Fibroblast of skin of right quadriceps (primary cell): ENCODE data around the gene MAGOHB.
"Not testable (repeated sequence)": the region's sequence is repeated elsewhere in the genome, so short reads cannot be mapped to it uniquely, and the experiment has no call there.

Source experiments
- DNase-seq: peaks from one replicate; pipeline ENCODE4 v3.0.0-alpha.2; 2013

MAGOHB gene

GRCh38 chr12:10613349-10614055 lies at the start of gene MAGOHB:
Gene MAGOHB (minus strand): TSS chr12:10613609. CDS start chr12:10613532, 77 bp downstream.
- DNase-seq = peak; percentile 98

- DNase-seq = peak; percentile 35
These were observed 47.9 kb upstream of the MAGOHB start for GRCh38 chr12:10661338-10661737.

GRCh38 chr12:10654003-10654402 lies 40.6 kb upstream of the MAGOHB start:
- DNase-seq = no peak

GRCh38 chr12:10652192-10652591 lies 38.8 kb upstream of the MAGOHB start:
- no peak for DNase-seq

GRCh38 chr12:10646576-10646975 lies 33.2 kb upstream of the MAGOHB start:
- not testable (repeated sequence) for DNase-seq

- no peak for DNase-seq
These were observed 32.5 kb upstream of the MAGOHB start for GRCh38 chr12:10645910-10646309.

- DNase-seq = peak; percentile 69
These were observed 28.5 kb upstream of the MAGOHB start for GRCh38 chr12:10641735-10642500.

- DNase-seq = no peak
These were observed 25.3 kb upstream of the MAGOHB start for GRCh38 chr12:10638728-10639127.

- DNase-seq = no peak
These were observed 23.2 kb upstream of the MAGOHB start for GRCh38 chr12:10636611-10637010.

GRCh38 chr12:10636124-10636523 lies 22.7 kb upstream of the MAGOHB start:
- no peak for DNase-seq

GRCh38 chr12:10635306-10635705 lies 21.9 kb upstream of the MAGOHB start:
- no peak for DNase-seq

GRCh38 chr12:10634427-10634826 lies 21.0 kb upstream of the MAGOHB start:
- DNase-seq = peak; percentile 88

GRCh38 chr12:10633541-10633940 lies 20.1 kb upstream of the MAGOHB start:
- DNase-seq = no peak

- DNase-seq = peak; percentile 28
These were observed 18.8 kb upstream of the MAGOHB start for GRCh38 chr12:10632226-10632625.

GRCh38 chr12:10624605-10625004 lies 11.2 kb upstream of the MAGOHB start:
- DNase-seq = no peak

- DNase-seq = peak; percentile 9
These were observed 9.7 kb upstream of the MAGOHB start for GRCh38 chr12:10623131-10623530.

- DNase-seq = no peak
These were observed 7.9 kb upstream of the MAGOHB start for GRCh38 chr12:10621278-10621677.

- DNase-seq = no peak
These were observed 6.8 kb upstream of the MAGOHB start for GRCh38 chr12:10620078-10620779.

GRCh38 chr12:10618338-10618987 lies 5.1 kb upstream of the MAGOHB start:
- DNase-seq = peak; percentile 85

GRCh38 chr12:10617863-10618262 lies 4.5 kb upstream of the MAGOHB start:
- DNase-seq = peak; percentile 8

- DNase-seq = no peak
These were observed 2.1 kb upstream of the MAGOHB start for GRCh38 chr12:10615532-10615931.

- no peak for DNase-seq
These were observed 604 bp upstream of the MAGOHB start for GRCh38 chr12:10614056-10614370.

GRCh38 chr12:10612984-10613348 lies 443 bp downstream of the MAGOHB start:
- DNase-seq = peak; percentile 8
